ENCODE results near the gene IFIT2. TPM values are rescaled to one million over a fixed set of nuclear protein-coding genes. Genes with fewer than 3 reads are reported as not detected.

Gene IFIT2
- total RNA-seq, 1 donor from 2014 or later: not detected

DNA sequence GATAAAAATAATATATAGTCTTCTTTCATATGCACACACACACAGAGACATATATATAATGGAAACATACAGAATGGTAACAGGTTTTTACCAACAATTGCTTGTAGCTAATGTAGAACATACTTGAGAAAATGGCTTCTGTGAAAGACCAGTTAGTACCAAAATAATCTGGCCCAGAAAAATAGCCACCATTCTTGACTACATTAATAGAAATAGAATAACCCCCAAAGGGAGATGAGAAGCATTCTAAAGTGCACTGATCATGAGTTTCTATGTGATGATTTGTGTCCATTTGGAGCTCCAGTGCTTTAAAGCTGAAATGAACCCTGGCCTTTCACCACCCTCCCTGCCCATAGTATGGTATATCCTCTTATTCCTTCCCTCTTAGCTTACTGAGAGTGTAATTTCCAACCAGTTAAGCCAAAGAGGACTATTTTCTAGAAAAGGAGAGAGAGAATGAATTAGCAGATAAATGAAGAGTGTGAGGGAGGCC lies 22.9 kb upstream of the IFIT2 start:
- TF ChIP-seq, protein P1, sequence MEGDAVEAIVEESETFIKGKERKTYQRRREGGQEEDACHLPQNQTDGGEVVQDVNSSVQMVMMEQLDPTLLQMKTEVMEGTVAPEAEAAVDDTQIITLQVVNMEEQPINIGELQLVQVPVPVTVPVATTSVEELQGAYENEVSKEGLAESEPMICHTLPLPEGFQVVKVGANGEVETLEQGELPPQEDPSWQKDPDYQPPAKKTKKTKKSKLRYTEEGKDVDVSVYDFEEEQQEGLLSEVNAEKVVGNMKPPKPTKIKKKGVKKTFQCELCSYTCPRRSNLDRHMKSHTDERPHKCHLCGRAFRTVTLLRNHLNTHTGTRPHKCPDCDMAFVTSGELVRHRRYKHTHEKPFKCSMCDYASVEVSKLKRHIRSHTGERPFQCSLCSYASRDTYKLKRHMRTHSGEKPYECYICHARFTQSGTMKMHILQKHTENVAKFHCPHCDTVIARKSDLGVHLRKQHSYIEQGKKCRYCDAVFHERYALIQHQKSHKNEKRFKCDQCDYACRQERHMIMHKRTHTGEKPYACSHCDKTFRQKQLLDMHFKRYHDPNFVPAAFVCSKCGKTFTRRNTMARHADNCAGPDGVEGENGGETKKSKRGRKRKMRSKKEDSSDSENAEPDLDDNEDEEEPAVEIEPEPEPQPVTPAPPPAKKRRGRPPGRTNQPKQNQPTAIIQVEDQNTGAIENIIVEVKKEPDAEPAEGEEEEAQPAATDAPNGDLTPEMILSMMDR (IDR thresholded peaks at IDR 0.05; ENCODE audit: partially characterized antibody, unreplicated experiment): no peak
- Mint-ChIP-seq H3K27me3 (ENCODE audit: unreplicated experiment) (no peaks in the 10 kb centered on the region), H3K27ac (ENCODE audit: unreplicated experiment) (no peak overlapping the region), H3K4me1 (ENCODE audit: low read depth, unreplicated experiment) (peaks cover 5% of the 10 kb centered on the region), H3K36me3 (ENCODE audit: unreplicated experiment) (no peaks in the 10 kb centered on the region), H3K9me3 (ENCODE audit: unreplicated experiment) (no peaks in the 10 kb centered on the region), H3K4me3 (ENCODE audit: unreplicated experiment) (no peak overlapping the region)
- DNase-seq: no peak

DNA sequence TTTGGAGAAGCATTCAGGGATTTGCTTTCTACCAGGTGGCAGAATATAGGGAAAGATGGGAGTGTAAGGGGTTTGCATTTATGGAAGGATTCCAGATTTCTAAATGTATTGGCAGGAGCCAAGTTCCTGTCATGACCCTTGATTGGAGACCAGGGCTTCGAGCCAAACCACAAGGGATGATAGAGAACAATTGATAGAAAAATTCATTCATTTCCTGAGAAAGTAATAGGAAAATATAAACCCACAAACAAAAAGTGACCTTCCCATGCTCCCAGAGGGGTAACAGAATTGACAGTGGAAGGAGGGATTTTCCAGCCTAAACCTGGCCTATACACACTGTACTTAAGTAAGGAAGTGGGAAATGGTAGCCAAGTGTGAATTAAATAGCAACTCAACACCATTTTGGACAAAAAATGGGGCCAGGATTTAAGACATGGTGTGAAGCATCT lies 22.4 kb upstream of the IFIT2 start:
- H3K27ac Mint-ChIP-seq (ENCODE audit: unreplicated experiment): no peak overlapping the region
- no peaks in the 10 kb centered on the region for H3K36me3 Mint-ChIP-seq (ENCODE audit: unreplicated experiment)
- H3K4me3 Mint-ChIP-seq (ENCODE audit: unreplicated experiment): no peak overlapping the region
- no peaks in the 10 kb centered on the region for H3K9me3 Mint-ChIP-seq (ENCODE audit: unreplicated experiment)
- TF ChIP-seq, protein P1 (IDR thresholded peaks at IDR 0.05; ENCODE audit: partially characterized antibody, unreplicated experiment): no peak
- no peak for DNase-seq
- H3K27me3 Mint-ChIP-seq (ENCODE audit: unreplicated experiment): no peaks in the 10 kb centered on the region
- H3K4me1 Mint-ChIP-seq (ENCODE audit: low read depth, unreplicated experiment): peaks cover 5% of the 10 kb centered on the region

DNA sequence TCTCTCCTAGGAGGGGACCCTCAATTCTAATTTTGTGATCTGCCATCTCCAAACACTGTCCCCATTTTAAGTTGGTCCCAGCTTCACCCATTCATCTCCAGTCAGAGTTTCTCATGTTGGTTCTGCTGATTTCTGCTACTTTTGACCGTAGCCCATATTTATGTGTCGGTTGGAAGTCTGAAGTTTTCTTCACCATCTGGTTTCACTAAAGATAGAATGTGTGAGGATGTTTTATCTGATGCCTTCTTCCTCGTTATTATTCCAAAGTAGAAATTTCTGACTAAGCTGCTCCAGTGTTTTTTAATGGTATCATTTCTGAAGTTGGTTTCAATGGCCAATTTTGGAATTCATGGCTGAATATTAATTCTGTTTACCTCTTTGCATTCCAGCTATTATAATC lies 21.3 kb upstream of the IFIT2 start:
- Mint-ChIP-seq H3K27ac (ENCODE audit: unreplicated experiment) (no peak overlapping the region), H3K4me1 (ENCODE audit: low read depth, unreplicated experiment) (peaks cover 5% of the 10 kb centered on the region), H3K9me3 (ENCODE audit: unreplicated experiment) (peaks cover 2% of the 10 kb centered on the region), H3K4me3 (ENCODE audit: unreplicated experiment) (no peak overlapping the region), H3K27me3 (ENCODE audit: unreplicated experiment) (no peaks in the 10 kb centered on the region), H3K36me3 (ENCODE audit: unreplicated experiment) (no peaks in the 10 kb centered on the region)
- DNase-seq: no peak
- TF ChIP-seq, protein P1 (IDR thresholded peaks at IDR 0.05; ENCODE audit: partially characterized antibody, unreplicated experiment): no peak

DNA sequence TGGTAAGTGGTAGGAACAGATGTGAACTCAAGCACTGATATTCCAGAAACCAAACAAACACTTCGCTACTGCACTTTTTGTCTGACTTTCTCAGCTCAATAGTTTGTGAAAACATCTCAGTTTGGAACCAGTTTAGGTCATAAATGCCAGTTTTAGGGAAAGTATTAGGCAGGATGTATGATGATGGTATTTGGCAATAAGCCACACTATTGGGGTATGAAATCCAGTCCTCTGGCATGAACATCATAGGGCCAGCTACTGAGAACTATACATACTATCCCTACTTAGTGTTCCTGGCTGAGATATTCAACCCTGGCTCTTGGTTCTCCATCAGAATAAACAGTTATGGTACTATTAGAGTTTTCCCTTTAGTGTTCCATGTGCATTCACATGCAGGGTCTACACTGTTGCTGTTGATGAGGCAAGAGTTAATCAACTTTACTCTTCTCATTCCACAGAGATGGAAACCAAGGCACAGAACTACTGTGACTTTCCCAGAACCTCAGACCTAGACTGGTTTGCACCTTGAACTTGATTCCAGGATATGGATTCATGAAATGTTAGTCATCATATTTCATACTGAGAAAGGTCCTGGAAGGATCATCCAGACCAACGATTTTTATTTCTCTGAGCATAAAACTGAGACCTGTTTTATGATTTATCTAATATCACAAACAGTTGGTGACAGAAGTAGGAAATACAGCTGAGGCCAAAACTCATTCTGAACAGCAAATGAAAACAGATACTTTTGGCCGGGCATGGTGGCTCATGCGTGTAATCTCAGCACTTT lies 20.0 kb upstream of the IFIT2 start:
- TF ChIP-seq, protein P1 (IDR thresholded peaks at IDR 0.05; ENCODE audit: partially characterized antibody, unreplicated experiment): no peak
- H3K27me3 Mint-ChIP-seq (ENCODE audit: unreplicated experiment): no peaks in the 10 kb centered on the region
- H3K27ac Mint-ChIP-seq (ENCODE audit: unreplicated experiment): no peak overlapping the region
- no peak for DNase-seq
- peaks cover 5% of the 10 kb centered on the region for H3K4me1 Mint-ChIP-seq (ENCODE audit: low read depth, unreplicated experiment)
- H3K9me3 Mint-ChIP-seq (ENCODE audit: unreplicated experiment): peaks cover 4% of the 10 kb centered on the region
- no peak overlapping the region for H3K4me3 Mint-ChIP-seq (ENCODE audit: unreplicated experiment)
- no peaks in the 10 kb centered on the region for H3K36me3 Mint-ChIP-seq (ENCODE audit: unreplicated experiment)
